ENCODE measurements around the gene EXOC2. TPM values are rescaled to one million over a fixed set of nuclear protein-coding genes. Genes with fewer than 3 reads are reported as not detected.
A peak's percentile ranks its signal among the peaks of the same experiment; 100 is the strongest.
"Not testable (repeated sequence)": the region's sequence is repeated elsewhere in the genome, so short reads cannot be mapped to it uniquely, and the experiment has no call there.

The EXOC2 gene
- total and polyA plus RNA-seq, 4 experiments from 2014 or later = 38.2 to 48.3 (median 46.1) TPM

- intact Hi-C loops (cut with micrococcal nuclease); H3K9me3 Mint-ChIP-seq; CTCF ChIA-PET (ENCODE audit: partially characterized antibody); H3K27me3 Mint-ChIP-seq; H3K4me1 Mint-ChIP-seq; H3K4me1 ChIP-seq (ENCODE audit: insufficient read depth, low read length); POLR2A ChIA-PET (ENCODE audit: partially characterized antibody); DNase-seq; H3K27ac ChIP-seq (ENCODE audit: low read depth, low read length); H3K4me3 ChIP-seq (ENCODE audit: low read length in 2 of 2); H3K27ac Mint-ChIP-seq; H3K27me3 ChIP-seq (ENCODE audit: insufficient read depth, low read length); H3K9me3 ChIP-seq (ENCODE audit: control insufficient read depth in 1 of 2, low read length in 2 of 2): not testable (repeated sequence)
- peaks cover 17% of the 10 kb centered on the region for H3K36me3 ChIP-seq (ENCODE audit: insufficient read depth, low read length)
- H3K36me3 Mint-ChIP-seq = peaks cover 41 to 57% of the 10 kb centered on the region in 2 donors
- peak overlapping the region in 1 of 8 donors; percentile 17 for H3K4me3 Mint-ChIP-seq
These were observed 87.0 kb downstream of the EXOC2 start for GRCh38 chr6:605895-606294.

DNA sequence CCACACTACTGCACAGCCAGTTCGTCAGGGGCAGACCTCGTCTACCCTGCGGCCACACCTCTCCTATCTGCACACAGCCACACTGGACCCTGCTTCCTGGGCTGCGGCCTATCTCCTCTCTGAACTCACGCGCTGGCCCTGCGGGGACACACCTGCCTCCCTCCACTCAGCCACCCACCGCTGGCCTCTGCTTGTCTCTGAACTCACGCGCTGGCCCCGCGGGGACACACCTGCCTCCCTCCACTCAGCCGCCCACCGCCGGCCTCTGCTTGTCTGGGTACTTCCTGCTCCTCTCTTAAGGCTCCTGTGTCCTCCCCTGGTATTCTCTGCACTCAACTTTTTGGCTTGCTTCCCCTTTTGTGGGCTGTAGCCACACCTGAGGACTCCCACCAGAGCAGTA lies 88.4 kb downstream of the EXOC2 start:
- H3K36me3 Mint-ChIP-seq = peaks cover 38 to 50% of the 10 kb centered on the region in 2 donors
- H3K4me1 Mint-ChIP-seq = peaks cover 0 to 7% (median 0%) of the 10 kb centered on the region in 4 donors
- no peaks in the 10 kb centered on the region for H3K27me3 Mint-ChIP-seq
- H3K27ac Mint-ChIP-seq = peak overlapping the region in 3 of 7 donors; percentile 25 to 71 (median 55)
- POLR2A ChIA-PET (ENCODE audit: partially characterized antibody) = no interaction called here
- H3K9me3 Mint-ChIP-seq = peaks cover 0 to 4% (median 0%) of the 10 kb centered on the region in 8 donors
- Histone ChIP-seq H3K9me3 (ENCODE audit: control insufficient read depth in 1 of 2, low read length in 2 of 2) (no peaks in the 10 kb centered on the region), H3K4me3 (ENCODE audit: low read length in 2 of 2) (no peak overlapping the region), H3K27me3 (ENCODE audit: insufficient read depth, low read length) (no peaks in the 10 kb centered on the region), H3K27ac (ENCODE audit: low read depth, low read length) (no peak overlapping the region), H3K4me1 (ENCODE audit: insufficient read depth, low read length) (no peaks in the 10 kb centered on the region), H3K36me3 (ENCODE audit: insufficient read depth, low read length) (peaks cover 15% of the 10 kb centered on the region)
- intact Hi-C loops (cut with micrococcal nuclease) = no loop called here
- CTCF ChIA-PET (ENCODE audit: partially characterized antibody) = no interaction called here
- no peak overlapping the region for H3K4me3 Mint-ChIP-seq
- no peak for DNase-seq

- no peak for DNase-seq
- POLR2A ChIA-PET (ENCODE audit: partially characterized antibody) = no interaction called here
- Histone ChIP-seq H3K9me3 (ENCODE audit: control insufficient read depth in 1 of 2, low read length in 2 of 2) (no peaks in the 10 kb centered on the region), H3K4me3 (ENCODE audit: low read length in 2 of 2) (no peak overlapping the region), H3K27me3 (ENCODE audit: insufficient read depth, low read length) (no peaks in the 10 kb centered on the region), H3K27ac (ENCODE audit: low read depth, low read length) (no peak overlapping the region), H3K4me1 (ENCODE audit: insufficient read depth, low read length) (no peaks in the 10 kb centered on the region), H3K36me3 (ENCODE audit: insufficient read depth, low read length) (peaks cover 9% of the 10 kb centered on the region)
- Mint-ChIP-seq H3K4me1 (peaks cover 0 to 7% (median 0%) of the 10 kb centered on the region in 4 donors), H3K27ac (peak overlapping the region in 1 of 7 donors; percentile 32), H3K9me3 (peaks cover 0 to 4% (median 0%) of the 10 kb centered on the region in 8 donors), H3K36me3 (peaks cover 41 to 50% of the 10 kb centered on the region in 2 donors), H3K27me3 (no peaks in the 10 kb centered on the region), H3K4me3 (no peak overlapping the region)
- CTCF ChIA-PET (ENCODE audit: partially characterized antibody) = interaction anchor here (1.5 kb wide), 1 partner anchor 15 kb away, joined by 4 read pairs; no protein-coding TSS in a partner anchor
- intact Hi-C loops (cut with micrococcal nuclease) = no loop called here
These were observed 89.7 kb downstream of the EXOC2 start for GRCh38 chr6:603265-603664.

DNA sequence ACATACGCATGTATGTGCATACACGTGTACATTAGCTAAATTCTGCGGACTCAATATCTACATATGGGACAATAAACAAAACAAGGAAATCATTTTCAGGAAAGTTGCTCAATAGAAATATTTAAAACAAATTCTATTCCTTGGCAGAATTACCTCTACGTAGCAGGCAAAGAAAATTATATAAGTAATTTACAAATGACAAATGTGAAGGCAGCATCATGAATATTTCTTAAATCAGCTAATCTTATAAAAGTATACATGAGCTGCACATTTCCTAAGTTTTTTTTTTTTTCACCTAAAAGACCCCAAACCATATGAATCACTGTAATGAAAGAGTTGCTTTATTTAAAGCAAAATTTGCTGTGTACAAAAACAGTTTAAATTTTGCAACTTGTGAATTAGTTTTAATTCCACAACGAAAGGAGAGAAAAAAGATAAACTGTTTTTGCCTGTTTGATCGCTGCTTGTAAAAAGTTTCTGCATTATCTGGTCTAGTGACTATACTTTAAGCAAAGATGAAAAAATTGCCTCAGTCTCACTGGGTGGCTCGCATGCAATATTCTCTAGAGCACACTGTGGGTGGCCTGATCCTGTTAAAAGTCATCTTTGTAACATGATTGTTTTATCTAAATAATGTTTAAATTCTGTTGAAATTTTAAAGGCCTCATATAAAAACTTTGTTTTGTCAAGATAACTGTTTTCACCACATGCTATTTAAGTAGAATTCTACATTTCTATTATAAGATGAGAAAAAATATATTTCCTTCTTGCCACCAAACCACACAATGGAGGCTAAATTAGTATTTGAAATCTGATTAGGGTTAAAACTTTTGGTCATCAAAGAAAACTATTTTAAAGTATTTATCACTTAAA lies 93.1 kb downstream of the EXOC2 start:
- intact Hi-C loops (cut with micrococcal nuclease) = no loop called here
- H3K27me3 ChIP-seq (ENCODE audit: insufficient read depth, low read length) = no peaks in the 10 kb centered on the region
- Mint-ChIP-seq H3K4me1 (peaks cover 0 to 5% (median 0%) of the 10 kb centered on the region in 4 donors), H3K27me3 (no peaks in the 10 kb centered on the region), H3K4me3 (no peak overlapping the region), H3K9me3 (no peaks in the 10 kb centered on the region), H3K27ac (peak overlapping the region in 1 of 7 donors; percentile 32), H3K36me3 (peaks cover 33 to 56% of the 10 kb centered on the region in 2 donors)
- H3K4me3 ChIP-seq (ENCODE audit: low read length in 2 of 2) = no peak overlapping the region
- no peaks in the 10 kb centered on the region for H3K9me3 ChIP-seq (ENCODE audit: control insufficient read depth in 1 of 2, low read length in 2 of 2)
- no peak overlapping the region for H3K27ac ChIP-seq (ENCODE audit: low read depth, low read length)
- ChIA-PET CTCF (ENCODE audit: partially characterized antibody) (interaction anchor here (1.0 kb wide), 1 partner anchor 797 kb away, joined by 3 read pairs; no protein-coding TSS in a partner anchor), POLR2A (ENCODE audit: partially characterized antibody) (no interaction called here)
- no peak for DNase-seq
- H3K36me3 ChIP-seq (ENCODE audit: insufficient read depth, low read length) = peaks cover 8% of the 10 kb centered on the region
- H3K4me1 ChIP-seq (ENCODE audit: insufficient read depth, low read length) = no peaks in the 10 kb centered on the region

GRCh38 chr6:593907-594212 lies 99.1 kb downstream of the EXOC2 start:
- H3K27me3 Mint-ChIP-seq = no peaks in the 10 kb centered on the region
- H3K4me3 Mint-ChIP-seq = no peak overlapping the region
- H3K27ac ChIP-seq (ENCODE audit: low read depth, low read length) = no peak overlapping the region
- H3K36me3 Mint-ChIP-seq = peaks cover 44 to 71% of the 10 kb centered on the region in 2 donors
- intact Hi-C loops (cut with micrococcal nuclease) = loop anchor here (1.0 to 2.0 kb wide), 7 partner anchors 129 to 842 kb away; no protein-coding TSS in a partner anchor
- no peaks in the 10 kb centered on the region for H3K9me3 ChIP-seq (ENCODE audit: control insufficient read depth in 1 of 2, low read length in 2 of 2)
- H3K27me3 ChIP-seq (ENCODE audit: insufficient read depth, low read length) = no peaks in the 10 kb centered on the region
- CTCF ChIA-PET (ENCODE audit: partially characterized antibody) = interaction anchor here (0.9 to 7.0 kb wide), 27 partner anchors 8 to 843 kb away, joined by 3 to 88 read pairs (median 5); partner anchors contain the start of genes EXOC2 and IRF4
- H3K36me3 ChIP-seq (ENCODE audit: insufficient read depth, low read length) = peaks cover 26% of the 10 kb centered on the region
- DNase-seq = no peak
- peak overlapping the region in 2 of 7 donors; percentile 8 to 13 for H3K27ac Mint-ChIP-seq
- peaks cover 0 to 4% (median 3%) of the 10 kb centered on the region in 4 donors for H3K4me1 Mint-ChIP-seq
- no peaks in the 10 kb centered on the region for H3K4me1 ChIP-seq (ENCODE audit: insufficient read depth, low read length)
- POLR2A ChIA-PET (ENCODE audit: partially characterized antibody) = interaction anchor here (1.9 kb wide), 1 partner anchor 201 kb away, joined by 5 read pairs; no protein-coding TSS in a partner anchor
- peaks cover 0 to 5% (median 0%) of the 10 kb centered on the region in 8 donors for H3K9me3 Mint-ChIP-seq
- H3K4me3 ChIP-seq (ENCODE audit: low read length in 2 of 2) = no peak overlapping the region

GRCh38 chr6:593139-593906 lies 99.6 kb downstream of the EXOC2 start:
- Histone ChIP-seq H3K4me1 (ENCODE audit: insufficient read depth, low read length) (no peaks in the 10 kb centered on the region), H3K27me3 (ENCODE audit: insufficient read depth, low read length) (no peaks in the 10 kb centered on the region), H3K27ac (ENCODE audit: low read depth, low read length) (no peak overlapping the region), H3K36me3 (ENCODE audit: insufficient read depth, low read length) (peaks cover 26% of the 10 kb centered on the region), H3K4me3 (ENCODE audit: low read length in 2 of 2) (no peak overlapping the region), H3K9me3 (ENCODE audit: control insufficient read depth in 1 of 2, low read length in 2 of 2) (no peaks in the 10 kb centered on the region)
- DNase-seq = peak; percentile 52 to 65 (median 59)
- Mint-ChIP-seq H3K4me3 (no peak overlapping the region), H3K36me3 (peaks cover 38 to 69% of the 10 kb centered on the region in 2 donors), H3K27me3 (no peaks in the 10 kb centered on the region), H3K4me1 (peaks cover 0 to 4% (median 3%) of the 10 kb centered on the region in 4 donors), H3K27ac (peak overlapping the region in 2 of 7 donors; percentile 8 to 13), H3K9me3 (peaks cover 0 to 5% (median 0%) of the 10 kb centered on the region in 8 donors)
- intact Hi-C loops (cut with micrococcal nuclease) = loop anchor here (1.0 to 2.0 kb wide), 7 partner anchors 129 to 843 kb away; no protein-coding TSS in a partner anchor
- ChIA-PET POLR2A (ENCODE audit: partially characterized antibody) (interaction anchor here (1.2 to 1.9 kb wide), 2 partner anchors 100 to 200 kb away, joined by 4 to 5 read pairs; partner anchors contain the start of gene EXOC2), CTCF (ENCODE audit: partially characterized antibody) (interaction anchor here (0.6 to 7.0 kb wide), 42 partner anchors 8 to 843 kb away, joined by 3 to 88 read pairs (median 4); partner anchors contain the start of genes EXOC2 and IRF4)

Data from CD4-positive, alpha-beta memory T cell (primary cell).